Choroid plexus epithelial cell (primary cell): ENCODE measurements around the gene XRCC5.

ENCODE experiments used
- DNase-seq: peaks from one replicate; pipeline ENCODE4 v3.0.0-alpha.2; 2010; ENCODE audit warnings: low read depth
- H3K4me3 ChIP-seq: 2 replicates; pipeline ENCODE4 v1.5.1; 2011; ENCODE audit warnings: low read depth, mild to moderate bottlenecking, control low read depth, low read length, moderate library complexity
- TF ChIP-seq, protein P1 (sequence below): conservative IDR thresholded peaks from 2 replicates; pipeline ENCODE4 v1.5.1; 2011; ENCODE audit warnings: low read depth, mild to moderate bottlenecking, control low read depth, inconsistent platforms, low read length, moderate library complexity

The XRCC5 gene

DNA sequence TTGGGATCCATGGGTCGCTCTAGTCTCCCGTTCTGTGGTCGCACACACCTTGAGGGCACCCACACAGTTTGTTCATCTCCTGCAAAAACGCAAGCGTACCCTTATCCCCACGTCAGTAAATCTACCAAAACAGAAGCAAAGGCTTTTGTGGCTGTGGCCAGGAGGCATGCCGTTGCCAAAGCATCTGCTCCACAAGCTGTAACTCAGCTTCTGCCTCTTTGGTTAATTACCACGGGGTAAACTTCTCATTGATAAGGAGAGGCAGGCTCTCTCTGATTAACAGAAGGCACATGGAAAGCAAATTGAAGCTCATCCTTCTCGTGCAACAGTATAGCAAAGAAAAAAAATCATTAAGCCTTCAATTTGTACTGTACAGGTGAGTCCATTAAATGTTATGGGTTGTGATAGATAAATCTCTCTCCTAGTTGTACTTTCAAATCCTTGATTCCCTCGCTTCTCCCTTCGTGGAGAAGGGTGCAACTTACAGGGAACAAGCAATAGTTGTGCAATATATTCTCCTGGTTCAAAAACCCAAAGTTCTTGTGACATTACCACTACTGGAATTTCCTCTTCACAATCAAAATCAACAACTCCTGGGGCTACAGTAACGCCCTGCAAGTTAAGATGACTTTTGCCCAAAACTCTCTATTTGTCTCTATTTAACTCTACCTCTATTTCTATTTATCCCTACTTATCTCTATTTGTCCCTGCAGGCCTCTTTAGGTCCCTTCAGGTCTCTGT, 37.9 kb upstream of the XRCC5 start:
- DNase-seq = peak; percentile 62
- TF ChIP-seq, protein P1, sequence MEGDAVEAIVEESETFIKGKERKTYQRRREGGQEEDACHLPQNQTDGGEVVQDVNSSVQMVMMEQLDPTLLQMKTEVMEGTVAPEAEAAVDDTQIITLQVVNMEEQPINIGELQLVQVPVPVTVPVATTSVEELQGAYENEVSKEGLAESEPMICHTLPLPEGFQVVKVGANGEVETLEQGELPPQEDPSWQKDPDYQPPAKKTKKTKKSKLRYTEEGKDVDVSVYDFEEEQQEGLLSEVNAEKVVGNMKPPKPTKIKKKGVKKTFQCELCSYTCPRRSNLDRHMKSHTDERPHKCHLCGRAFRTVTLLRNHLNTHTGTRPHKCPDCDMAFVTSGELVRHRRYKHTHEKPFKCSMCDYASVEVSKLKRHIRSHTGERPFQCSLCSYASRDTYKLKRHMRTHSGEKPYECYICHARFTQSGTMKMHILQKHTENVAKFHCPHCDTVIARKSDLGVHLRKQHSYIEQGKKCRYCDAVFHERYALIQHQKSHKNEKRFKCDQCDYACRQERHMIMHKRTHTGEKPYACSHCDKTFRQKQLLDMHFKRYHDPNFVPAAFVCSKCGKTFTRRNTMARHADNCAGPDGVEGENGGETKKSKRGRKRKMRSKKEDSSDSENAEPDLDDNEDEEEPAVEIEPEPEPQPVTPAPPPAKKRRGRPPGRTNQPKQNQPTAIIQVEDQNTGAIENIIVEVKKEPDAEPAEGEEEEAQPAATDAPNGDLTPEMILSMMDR = no peak
- no peak overlapping the region for H3K4me3 ChIP-seq

DNA sequence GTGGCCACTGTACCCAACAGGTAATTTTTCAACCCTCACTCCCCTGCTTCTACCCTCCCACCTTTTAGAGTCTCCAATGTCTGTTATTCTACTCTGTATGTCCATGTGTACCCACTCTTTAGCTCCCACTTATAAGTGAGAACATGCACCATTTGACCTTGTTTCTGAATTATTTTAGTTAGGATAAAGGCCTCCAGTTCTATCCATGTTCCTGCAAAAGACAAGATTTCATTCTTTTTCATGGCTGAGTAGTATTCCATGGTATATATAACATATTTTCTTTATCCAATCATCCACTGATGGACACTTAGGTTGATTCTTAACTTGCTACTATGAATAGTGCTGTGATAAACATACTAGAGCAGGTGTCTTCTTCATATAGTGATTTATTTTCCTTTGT, 36.7 kb upstream of the XRCC5 start:
- DNase-seq = no peak
- TF ChIP-seq, protein P1 = no peak
- H3K4me3 ChIP-seq = no peak overlapping the region

DNA sequence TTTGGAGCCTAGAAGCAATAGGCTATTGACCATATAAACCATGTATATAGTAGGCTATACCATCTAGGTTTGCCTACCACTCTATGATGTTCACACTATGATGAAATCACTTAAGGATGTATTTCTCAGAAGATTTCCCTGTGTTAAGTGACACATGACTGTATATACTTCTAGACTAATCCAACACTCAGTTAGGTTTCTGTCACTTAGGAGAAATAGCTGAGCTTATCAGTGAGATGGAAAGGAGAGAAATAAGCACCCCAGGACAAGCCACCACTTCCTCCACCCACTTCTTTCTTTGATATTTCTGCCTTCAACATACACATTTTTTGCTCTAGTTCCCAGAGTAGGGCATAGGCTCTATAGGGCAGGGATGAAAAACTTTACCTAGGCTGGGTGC, 35.4 kb upstream of the XRCC5 start:
- TF ChIP-seq, protein P1 = no peak
- H3K4me3 ChIP-seq = no peak overlapping the region
- DNase-seq = no peak

DNA sequence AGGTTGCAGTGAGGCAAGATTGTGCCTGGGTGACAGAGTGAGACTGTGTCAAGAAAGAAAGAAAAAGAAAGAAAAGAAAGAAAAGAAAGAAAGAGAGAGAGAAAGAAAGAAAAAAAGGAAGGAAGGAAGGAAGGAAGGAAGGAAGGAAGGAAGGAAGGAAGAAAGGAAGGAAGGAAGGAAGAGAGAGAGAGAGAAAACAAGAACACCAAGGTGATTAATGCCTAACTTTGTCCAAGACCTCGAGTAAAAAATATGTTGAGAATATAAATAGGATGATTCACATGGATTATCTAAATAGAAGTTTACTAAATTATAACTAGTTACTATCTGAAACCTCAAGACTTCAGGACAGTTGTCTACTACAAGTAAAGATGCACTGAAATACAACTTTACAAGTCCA, 34.8 kb upstream of the XRCC5 start:
- DNase-seq = no peak
- no peak overlapping the region for H3K4me3 ChIP-seq
- TF ChIP-seq, protein P1 = no peak

DNA sequence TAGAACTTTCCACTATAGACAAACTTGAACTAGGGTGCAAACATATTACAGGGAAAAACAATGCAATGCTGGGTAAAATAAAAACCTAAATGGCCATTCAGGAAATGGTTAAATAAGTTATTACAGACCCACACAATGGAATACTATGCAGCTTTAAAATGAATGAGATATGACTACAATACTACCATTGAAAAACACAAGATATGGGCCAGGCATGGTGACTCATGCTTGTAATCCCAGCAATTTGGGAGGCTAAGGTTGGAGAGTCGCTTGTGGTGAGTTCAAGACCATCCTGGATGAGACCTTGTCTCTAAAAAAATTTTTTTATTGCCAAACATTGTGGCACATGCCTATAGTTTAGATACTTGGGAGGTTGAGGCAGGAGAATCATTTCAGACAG, 34.4 kb upstream of the XRCC5 start:
- no peak for DNase-seq
- TF ChIP-seq, protein P1 = no peak
- no peak overlapping the region for H3K4me3 ChIP-seq

DNA sequence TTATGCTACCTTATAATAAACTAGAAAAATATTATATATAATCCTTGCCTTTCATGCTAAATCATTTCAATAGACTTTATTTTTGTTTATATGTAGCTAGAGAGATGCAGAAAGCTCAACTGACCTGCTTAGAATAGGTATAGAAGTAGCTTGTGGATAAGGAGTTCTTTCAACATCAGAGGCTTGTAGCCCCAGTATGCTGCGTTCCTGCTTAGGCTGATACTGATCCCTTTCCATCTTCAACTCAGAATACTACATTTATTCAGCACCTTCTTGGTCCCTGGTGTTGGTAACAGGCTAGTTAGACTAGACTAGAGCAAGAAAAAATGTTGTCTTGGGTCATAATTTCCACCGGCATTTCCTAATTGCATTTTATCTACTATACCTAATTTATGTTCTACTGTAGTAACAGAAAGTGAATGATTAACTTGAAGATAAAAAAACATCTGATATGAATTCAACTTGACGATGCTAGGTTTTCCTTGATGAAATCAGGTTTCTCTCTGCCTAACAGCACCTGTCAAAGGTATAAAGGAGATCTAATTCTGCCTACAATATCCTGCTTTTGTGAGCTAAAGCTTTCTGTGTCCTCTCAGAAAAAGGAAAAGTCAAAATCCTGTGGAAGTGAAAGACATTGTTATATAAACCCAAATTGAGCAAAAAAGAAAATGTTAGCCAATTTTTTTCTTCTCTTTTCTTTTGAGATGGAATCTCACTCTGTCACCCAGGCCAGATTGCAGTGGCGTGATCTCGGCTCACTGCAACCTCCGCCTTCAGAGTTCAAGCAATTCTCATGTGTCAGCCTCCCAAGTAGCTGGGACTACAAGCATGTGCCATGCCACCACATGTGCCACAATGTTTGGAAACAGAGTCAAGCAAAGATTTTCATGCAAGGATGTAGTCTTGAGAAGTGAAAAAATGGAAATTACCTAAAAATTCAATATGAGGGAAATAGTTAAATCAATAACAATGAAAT, 33.4 kb upstream of the XRCC5 start:
- no peak for DNase-seq
- TF ChIP-seq, protein P1 = no peak

More for the DNA sequence above, 33.4 kb upstream of the XRCC5 start:
- no peak overlapping the region for H3K4me3 ChIP-seq
